ENCODE results near the gene FBN1. TPM values are rescaled to one million over a fixed set of nuclear protein-coding genes. Genes with fewer than 3 reads are reported as not detected.

FBN1 gene
- total and polyA plus RNA-seq, 8 donors, result 83.1 to 144 (median 94.0) TPM

DNA sequence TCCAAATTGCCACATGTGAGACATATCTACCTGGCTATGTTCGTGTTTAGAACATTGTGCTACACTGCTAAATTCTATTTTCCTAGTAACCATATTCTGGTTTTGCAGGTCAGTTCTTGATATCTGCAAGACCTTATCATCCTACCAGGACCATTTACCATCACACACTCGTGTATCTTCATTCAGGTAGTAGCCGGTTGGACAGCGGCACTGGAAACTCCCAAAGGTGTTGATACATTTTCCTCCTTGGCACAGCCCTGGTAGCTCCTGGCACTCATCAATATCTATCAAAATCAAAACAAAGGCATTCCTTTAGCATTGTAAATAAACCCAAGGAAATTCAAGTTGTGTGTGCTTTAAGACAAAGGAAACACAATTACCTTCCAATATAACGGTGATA lies 180.1 kb downstream of the FBN1 start:
- Histone ChIP-seq H3K9me3 (no peaks in the 10 kb centered on the region), H3K27me3 (no peaks in the 10 kb centered on the region), H3K36me3 (peaks cover 0 to 45% of the 10 kb centered on the region in 2 donors), H3K4me3 (no peak overlapping the region), H3K27ac (no peak overlapping the region), H3K4me1 (no peaks in the 10 kb centered on the region)
- TF ChIP-seq, protein P1, sequence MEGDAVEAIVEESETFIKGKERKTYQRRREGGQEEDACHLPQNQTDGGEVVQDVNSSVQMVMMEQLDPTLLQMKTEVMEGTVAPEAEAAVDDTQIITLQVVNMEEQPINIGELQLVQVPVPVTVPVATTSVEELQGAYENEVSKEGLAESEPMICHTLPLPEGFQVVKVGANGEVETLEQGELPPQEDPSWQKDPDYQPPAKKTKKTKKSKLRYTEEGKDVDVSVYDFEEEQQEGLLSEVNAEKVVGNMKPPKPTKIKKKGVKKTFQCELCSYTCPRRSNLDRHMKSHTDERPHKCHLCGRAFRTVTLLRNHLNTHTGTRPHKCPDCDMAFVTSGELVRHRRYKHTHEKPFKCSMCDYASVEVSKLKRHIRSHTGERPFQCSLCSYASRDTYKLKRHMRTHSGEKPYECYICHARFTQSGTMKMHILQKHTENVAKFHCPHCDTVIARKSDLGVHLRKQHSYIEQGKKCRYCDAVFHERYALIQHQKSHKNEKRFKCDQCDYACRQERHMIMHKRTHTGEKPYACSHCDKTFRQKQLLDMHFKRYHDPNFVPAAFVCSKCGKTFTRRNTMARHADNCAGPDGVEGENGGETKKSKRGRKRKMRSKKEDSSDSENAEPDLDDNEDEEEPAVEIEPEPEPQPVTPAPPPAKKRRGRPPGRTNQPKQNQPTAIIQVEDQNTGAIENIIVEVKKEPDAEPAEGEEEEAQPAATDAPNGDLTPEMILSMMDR (IDR thresholded peaks at IDR 0.05), result no peak
- DNase-seq, result no peak
- intact Hi-C loops (cut with DNase I), result no loop called here
- no peak for ATAC-seq

DNA sequence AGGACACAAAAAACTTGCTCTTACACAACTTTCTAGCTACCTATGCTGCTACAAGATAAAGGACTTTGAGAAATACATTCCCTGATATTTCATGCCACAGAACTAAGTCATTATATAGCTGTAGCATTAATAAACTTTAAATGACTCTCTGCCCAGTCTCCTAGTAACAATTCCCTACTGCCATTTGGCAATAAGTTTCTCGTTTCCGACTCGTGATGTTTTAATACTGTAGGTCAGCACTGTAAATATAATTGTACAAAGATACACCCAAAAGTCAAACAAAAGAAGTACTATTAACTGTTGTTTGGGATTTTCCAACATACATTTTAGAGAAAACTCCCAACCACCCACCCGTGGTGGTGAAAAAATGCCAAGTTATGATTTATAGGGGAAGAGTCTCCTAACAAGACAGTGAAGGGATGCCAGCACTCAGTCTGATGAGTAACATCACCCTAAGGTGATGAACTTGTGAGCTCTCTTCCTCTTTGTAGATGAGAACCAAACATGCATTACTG lies 182.1 kb downstream of the FBN1 start:
- TF ChIP-seq, protein P1 (IDR thresholded peaks at IDR 0.05), result no peak
- Histone ChIP-seq H3K9me3 (no peaks in the 10 kb centered on the region), H3K4me3 (no peak overlapping the region), H3K27ac (no peak overlapping the region), H3K27me3 (no peaks in the 10 kb centered on the region), H3K36me3 (peaks cover 0 to 42% of the 10 kb centered on the region in 2 donors), H3K4me1 (no peaks in the 10 kb centered on the region)
- ATAC-seq, result no peak
- intact Hi-C loops (cut with DNase I), result no loop called here
- DNase-seq, result no peak

DNA sequence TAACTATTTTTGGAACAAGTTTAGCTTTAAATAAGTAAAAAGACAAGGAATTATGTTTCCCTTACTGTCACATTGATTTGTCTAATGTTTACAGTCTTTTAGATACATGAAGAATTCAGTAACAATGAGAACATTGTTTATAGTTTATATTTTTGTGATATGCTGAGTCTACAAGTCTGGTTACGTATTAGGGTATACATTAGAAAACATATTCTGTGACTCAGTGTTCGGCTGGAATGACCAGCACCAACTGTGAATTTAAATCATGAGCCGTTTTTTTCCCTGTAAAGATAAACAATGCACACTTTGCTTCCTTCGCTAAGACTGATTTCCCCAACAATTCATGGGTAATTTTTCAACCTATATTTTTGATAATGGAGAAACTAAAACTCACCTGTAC lies 182.8 kb downstream of the FBN1 start:
- H3K4me1 ChIP-seq, result no peaks in the 10 kb centered on the region
- no peak overlapping the region for H3K4me3 ChIP-seq
- ATAC-seq (no peak), DNase-seq (no peak)
- peaks cover 0 to 42% of the 10 kb centered on the region in 2 donors for H3K36me3 ChIP-seq
- TF ChIP-seq, protein P1 (IDR thresholded peaks at IDR 0.05), result no peak
- no peaks in the 10 kb centered on the region for H3K9me3 ChIP-seq
- H3K27me3 ChIP-seq, result no peaks in the 10 kb centered on the region
- intact Hi-C loops (cut with DNase I), result no loop called here
- no peak overlapping the region for H3K27ac ChIP-seq

DNA sequence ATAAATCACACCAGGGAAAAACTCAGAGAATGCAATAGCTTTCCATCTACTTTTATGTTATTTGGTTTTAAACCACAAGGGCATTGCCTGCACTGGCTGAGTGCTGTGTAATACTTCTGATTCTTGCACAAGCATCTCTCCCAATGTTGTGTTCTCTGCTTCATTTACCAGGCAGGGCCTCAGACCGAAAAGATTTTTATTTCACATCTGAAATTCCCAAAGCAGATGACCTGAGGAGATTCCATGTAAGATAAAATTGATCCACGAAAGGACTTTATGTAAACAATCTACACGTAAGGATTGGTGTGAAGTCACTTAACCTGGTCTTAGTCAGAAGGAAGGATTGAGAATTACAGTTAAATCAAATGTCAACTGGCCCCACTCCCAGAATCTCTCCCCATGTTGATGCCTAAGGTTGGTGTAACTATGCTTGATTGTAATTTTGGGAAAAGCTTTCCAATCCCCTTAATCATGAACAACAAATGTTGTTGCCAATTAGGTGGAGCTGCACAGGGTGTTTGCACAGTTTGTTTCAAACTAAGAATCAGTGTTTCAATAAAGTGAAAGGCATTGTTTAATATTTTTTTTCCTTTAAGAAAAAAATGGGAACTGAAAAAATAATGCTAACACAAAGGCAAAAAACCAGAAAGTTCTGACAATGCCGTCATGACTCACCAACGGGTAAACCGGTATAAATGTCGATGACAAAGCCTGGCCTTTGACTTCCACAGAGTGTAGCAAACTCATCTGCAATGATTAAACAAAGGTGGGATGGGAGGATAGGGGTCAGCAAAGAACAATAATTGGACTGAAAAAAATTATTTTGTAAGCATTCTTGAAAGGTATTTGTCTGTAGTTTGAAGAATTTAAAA lies 185.7 kb downstream of the FBN1 start:
- H3K36me3 ChIP-seq, result peaks cover 0 to 50% of the 10 kb centered on the region in 2 donors
- H3K9me3 ChIP-seq, result no peaks in the 10 kb centered on the region
- intact Hi-C loops (cut with DNase I), result no loop called here
- H3K27me3 ChIP-seq, result no peaks in the 10 kb centered on the region
- no peak overlapping the region for H3K27ac ChIP-seq
- H3K4me1 ChIP-seq, result no peaks in the 10 kb centered on the region
- no peak overlapping the region for H3K4me3 ChIP-seq
- TF ChIP-seq, protein P1 (IDR thresholded peaks at IDR 0.05), result no peak
- no peak for DNase-seq
- no peak for ATAC-seq

DNA sequence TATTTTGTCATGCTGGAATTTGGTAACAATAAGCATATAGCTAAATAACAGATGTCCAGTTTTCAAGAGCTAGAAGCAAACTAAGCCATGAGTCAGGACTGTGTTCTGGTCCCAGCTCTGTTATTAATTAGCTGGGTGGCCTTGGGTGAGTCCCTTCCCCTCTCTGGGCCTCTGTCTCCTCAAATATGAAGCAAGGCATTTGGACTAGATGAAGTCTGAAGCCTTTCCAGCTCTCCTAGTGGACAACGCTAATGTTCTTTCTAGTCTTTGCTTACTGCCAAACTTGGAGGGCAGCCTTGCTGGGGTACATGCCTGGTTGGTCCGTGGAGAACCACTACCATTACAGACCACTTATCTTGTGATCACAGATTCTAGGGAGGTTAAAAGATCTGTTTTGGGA lies 186.6 kb downstream of the FBN1 start:
- H3K4me3 ChIP-seq, result no peak overlapping the region
- DNase-seq, result no peak
- H3K27ac ChIP-seq, result no peak overlapping the region
- TF ChIP-seq, protein P1 (IDR thresholded peaks at IDR 0.05), result no peak
- intact Hi-C loops (cut with DNase I), result no loop called here
- peaks cover 0 to 47% of the 10 kb centered on the region in 2 donors for H3K36me3 ChIP-seq
- no peak for ATAC-seq
- no peaks in the 10 kb centered on the region for H3K9me3 ChIP-seq
- H3K27me3 ChIP-seq, result no peaks in the 10 kb centered on the region
- no peaks in the 10 kb centered on the region for H3K4me1 ChIP-seq
